Stomach (tissue), 9 donors: ENCODE data around the gene CIAO2B. TPM values are rescaled to one million over a fixed set of nuclear protein-coding genes. Genes with fewer than 3 reads are reported as not detected.

Experiments
- DNase-seq, 2 donors: peaks; one replicate each; pipeline versions ENCODE4 v3.0.0 to v3.0.0-alpha.2; 2013 to 2019
- H3K27ac ChIP-seq, 5 donors: fragments of 200-600 bp in 4 of 5; sonication (generic) in 4 of 5; one replicate each; pipeline ENCODE4 v1.5.1; 2013 to 2019; ENCODE audit warnings: mild to moderate bottlenecking in 1 of 5, moderate library complexity in 1 of 5
- H3K27me3 ChIP-seq, 3 donors: fragments of 200-600 bp; sonication (generic); one replicate each; pipeline ENCODE4 v1.5.1; 2017 to 2019; ENCODE audit warnings: mixed run types in 1 of 3
- H3K36me3 ChIP-seq, 4 donors: fragments of 200-600 bp; sonication (generic); 1 replicate in 3 of 4; 2 replicates in 1 of 4; pipeline ENCODE4 v1.5.1; 2016 to 2019
- H3K4me1 ChIP-seq, 4 donors: fragments of 200-600 bp; sonication (generic); one replicate each; pipeline ENCODE4 v1.5.1; 2016 to 2019
- H3K4me3 ChIP-seq, 4 donors: fragments of 200-600 bp; sonication (generic) in 3 of 4; one replicate each; pipeline ENCODE4 v1.5.1; 2016 to 2019; ENCODE audit warnings: mild to moderate bottlenecking in 1 of 4
- H3K9me3 ChIP-seq, 4 donors: fragments of 200-600 bp; sonication (generic); one replicate each; pipeline ENCODE4 v1.5.1; 2016 to 2019
- EP300 ChIP-seq: sonication (generic); formaldehyde crosslinking; IDR thresholded peaks from one replicate; pipeline ENCODE4 v1.6.1; 2017; ENCODE audit warnings: antibody characterized with exemption
- POLR2A ChIP-seq, 4 donors: fragments of 450-650 bp; IDR thresholded peaks; one replicate each; pipeline ENCODE4 v1.6.1; 2016; ENCODE audit warnings: antibody characterized with exemption in 4 of 4, control low read depth in 2 of 4, mild to moderate bottlenecking in 1 of 4, moderate library complexity in 1 of 4
- POLR2AphosphoS5 ChIP-seq, 3 donors: sonication (generic); formaldehyde crosslinking; IDR thresholded peaks; one replicate each; pipeline ENCODE4 v1.6.1; 2016; ENCODE audit warnings: antibody characterized with exemption in 3 of 3
- WGBS, 5 donors: extraction: QIAGEN DNeasy Blood & Tissue Kit in 3 of 5; methylation state at CpG; one replicate each; pipeline versions ENCODE4 v1.1.5 to v1.1.7; 2013 to 2018; 5-methylcytosine and 5-hydroxymethylcytosine counted together
- intact Hi-C: fragments of 100-400 bp; cut with DNase I; formaldehyde crosslinking; loops from one replicate; pipeline ENCODE4 v1.15.1; 2023; ENCODE audit warnings: low total_unique reads
- polyA plus RNA-seq, 3 donors: library from polyadenylated mRNA; stranded (reverse); fragments of 200-250 nt; gene quantifications; one replicate each; pipeline ENCODE4 v1.2.3, GENCODE V29; 2013
- total RNA-seq, 5 donors: library from RNA; depleted of rRNA; stranded (reverse); fragments of >200 nt; gene quantifications; one replicate each; pipeline versions ENCODE4 v1.1.0 to v1.2.3, GENCODE V29; 2014 to 2016
- TF ChIP-seq, protein P1 (sequence below), 7 experiments: fragments of 450-650 bp in 4 of 7; fragments of 200-600 bp in 3 of 7; sonication (generic) in 3 of 7; IDR thresholded peaks; one replicate each; pipeline ENCODE4 v1.5.1; 2016 to 2019; ENCODE audit warnings: antibody characterized with exemption in 7 of 7, control low read depth in 2 of 7, mild to moderate bottlenecking in 1 of 7
- donor health status: healthy with polysubstance abuse.
- donor health status: Bipolar disorder and iron deficiency.
- donor health status: healthy.

CIAO2B gene
- total and polyA plus RNA-seq, 8 donors, result 4.3 to 176 (median 76.1) TPM

DNA sequence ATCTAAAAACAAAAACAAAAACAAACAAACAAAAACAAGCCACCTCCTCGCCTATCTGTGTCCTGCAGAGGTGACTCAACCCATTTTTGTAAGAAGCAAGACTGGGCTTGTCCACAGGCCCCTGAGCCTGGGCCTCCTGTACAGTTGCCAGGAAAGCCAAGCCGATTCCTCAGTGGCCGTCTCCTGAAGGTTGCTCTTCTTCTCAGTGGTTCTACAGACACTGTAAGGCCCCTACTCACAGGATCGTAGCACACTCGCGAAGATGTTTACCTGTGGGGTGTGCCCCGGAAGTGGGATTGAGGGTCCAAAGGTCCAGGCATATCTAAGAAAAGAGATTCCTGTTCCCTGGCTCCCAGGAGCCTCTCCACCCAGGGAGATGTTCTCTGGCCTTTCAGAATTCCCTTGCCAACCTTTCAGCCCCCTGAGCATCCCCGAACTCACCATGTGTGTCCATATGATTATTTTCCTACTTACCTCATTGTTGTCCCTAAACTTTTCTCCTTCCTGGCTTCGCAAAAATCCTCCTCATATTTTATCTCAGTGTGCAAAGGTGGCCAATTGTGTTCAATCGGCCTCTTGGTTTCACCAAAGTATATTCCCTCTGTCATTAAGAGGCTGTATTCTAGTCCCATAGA is 19.4 kb upstream of the CIAO2B start:
- Histone ChIP-seq H3K9me3 (no peaks in the 10 kb centered on the region), H3K36me3 (no peaks in the 10 kb centered on the region), H3K27ac (no peak overlapping the region), H3K4me3 (no peak overlapping the region), H3K27me3 (peaks cover 0 to 28% (median 7%) of the 10 kb centered on the region in 3 donors), H3K4me1 (peaks cover 5 to 6% (median 6%) of the 10 kb centered on the region in 4 donors)
- TF ChIP-seq EP300, result no peak
- TF ChIP-seq POLR2A (IDR thresholded peaks at IDR 0.05), result no peak
- TF ChIP-seq, protein P1, sequence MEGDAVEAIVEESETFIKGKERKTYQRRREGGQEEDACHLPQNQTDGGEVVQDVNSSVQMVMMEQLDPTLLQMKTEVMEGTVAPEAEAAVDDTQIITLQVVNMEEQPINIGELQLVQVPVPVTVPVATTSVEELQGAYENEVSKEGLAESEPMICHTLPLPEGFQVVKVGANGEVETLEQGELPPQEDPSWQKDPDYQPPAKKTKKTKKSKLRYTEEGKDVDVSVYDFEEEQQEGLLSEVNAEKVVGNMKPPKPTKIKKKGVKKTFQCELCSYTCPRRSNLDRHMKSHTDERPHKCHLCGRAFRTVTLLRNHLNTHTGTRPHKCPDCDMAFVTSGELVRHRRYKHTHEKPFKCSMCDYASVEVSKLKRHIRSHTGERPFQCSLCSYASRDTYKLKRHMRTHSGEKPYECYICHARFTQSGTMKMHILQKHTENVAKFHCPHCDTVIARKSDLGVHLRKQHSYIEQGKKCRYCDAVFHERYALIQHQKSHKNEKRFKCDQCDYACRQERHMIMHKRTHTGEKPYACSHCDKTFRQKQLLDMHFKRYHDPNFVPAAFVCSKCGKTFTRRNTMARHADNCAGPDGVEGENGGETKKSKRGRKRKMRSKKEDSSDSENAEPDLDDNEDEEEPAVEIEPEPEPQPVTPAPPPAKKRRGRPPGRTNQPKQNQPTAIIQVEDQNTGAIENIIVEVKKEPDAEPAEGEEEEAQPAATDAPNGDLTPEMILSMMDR (IDR thresholded peaks at IDR 0.05), result no peak
- TF ChIP-seq POLR2AphosphoS5 (IDR thresholded peaks at IDR 0.05), result no peak
- WGBS, 5 donors, result 44 to 58% (median 54%) methylated on average over 10 of the region's 10 CpGs
- intact Hi-C loops, result no loop called here
- peak; percentile 28 to 66 for DNase-seq

DNA sequence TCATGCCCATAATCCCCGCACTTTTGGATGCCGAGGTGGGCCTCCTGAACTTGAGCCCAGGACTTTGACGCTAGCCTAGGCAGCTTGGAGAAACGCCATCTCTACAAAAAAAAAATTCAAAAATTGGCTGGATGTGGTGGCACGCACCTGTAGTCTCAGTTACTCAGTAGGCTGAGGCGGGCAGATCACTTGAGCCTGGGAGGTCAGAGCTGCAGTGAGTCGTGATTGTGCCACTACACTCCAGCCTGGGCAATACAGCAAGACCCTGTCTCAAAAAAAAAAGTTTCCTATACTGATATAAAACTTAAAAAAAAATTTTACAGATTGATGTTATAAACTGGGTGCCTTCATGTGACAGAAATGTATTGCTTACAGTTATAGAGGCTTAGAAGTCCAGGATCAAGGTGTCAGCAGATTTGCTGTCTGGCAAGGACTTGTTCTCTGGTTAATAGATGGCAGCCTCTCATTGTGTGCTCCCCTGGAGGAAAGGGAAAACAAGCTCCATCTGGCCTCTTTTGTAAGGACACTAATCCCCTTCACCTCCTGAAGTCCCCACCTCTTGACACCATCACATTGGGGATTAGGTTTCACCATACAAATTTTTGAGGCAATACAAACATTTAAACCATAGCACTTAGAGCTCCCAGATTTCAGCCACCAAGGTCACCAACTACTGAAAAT is 18.4 kb upstream of the CIAO2B start:
- Histone ChIP-seq H3K27ac (no peak overlapping the region), H3K9me3 (no peaks in the 10 kb centered on the region), H3K4me3 (no peak overlapping the region), H3K36me3 (no peaks in the 10 kb centered on the region), H3K4me1 (peaks cover 8 to 16% (median 13%) of the 10 kb centered on the region in 4 donors), H3K27me3 (peaks cover 0 to 33% (median 12%) of the 10 kb centered on the region in 3 donors)
- intact Hi-C loops, result no loop called here
- DNase-seq, result no peak
- TF ChIP-seq POLR2A (IDR thresholded peaks at IDR 0.05), result no peak
- TF ChIP-seq POLR2AphosphoS5 (IDR thresholded peaks at IDR 0.05), result no peak
- TF ChIP-seq, protein P1 (IDR thresholded peaks at IDR 0.05), result no peak
- no peak for TF ChIP-seq EP300
- whole genome bisulfite sequencing, 5 donors, result 81 to 91% (median 88%) methylated on average over 7 of the region's 7 CpGs

DNA sequence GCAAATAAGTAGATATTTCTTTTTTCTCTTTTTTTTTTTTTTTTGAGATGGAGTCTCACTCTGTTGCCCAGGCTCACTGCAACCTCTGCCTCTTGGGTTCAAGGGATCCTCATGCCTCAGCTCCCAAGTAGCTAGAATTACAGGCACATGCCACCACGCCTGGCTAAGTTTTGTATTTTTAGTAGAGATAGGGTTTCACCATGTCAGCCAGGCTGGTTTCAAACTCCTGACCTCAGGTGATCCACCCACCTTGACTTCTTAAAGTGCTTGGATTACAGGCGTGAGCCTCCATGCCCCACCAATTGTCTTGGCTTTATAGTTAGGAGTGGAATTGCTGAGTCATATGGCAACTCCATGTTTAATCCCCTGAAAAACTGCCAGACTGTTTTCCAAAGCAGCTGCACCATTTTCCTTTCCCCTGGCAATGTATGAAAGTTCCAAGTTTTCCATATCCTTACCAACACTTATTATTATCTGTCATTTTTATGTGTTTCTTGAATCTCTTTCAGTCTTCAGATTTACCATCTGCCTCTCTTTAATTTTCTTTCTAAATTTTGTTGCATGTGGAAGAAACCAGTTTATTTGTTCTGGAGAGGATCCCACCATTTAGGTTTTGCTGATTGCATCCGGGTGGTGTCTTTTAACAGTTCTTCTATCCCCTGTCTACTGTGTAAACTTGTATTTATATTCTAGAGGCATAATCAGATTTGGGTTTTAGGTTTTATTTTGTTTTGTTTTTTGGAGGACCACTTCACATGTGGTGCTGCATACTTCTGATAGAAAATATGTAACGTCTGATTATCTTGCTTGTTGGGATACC is 17.0 kb upstream of the CIAO2B start:
- H3K27ac ChIP-seq, result no peak overlapping the region
- no peaks in the 10 kb centered on the region for H3K36me3 ChIP-seq
- H3K9me3 ChIP-seq, result no peaks in the 10 kb centered on the region
- 73 to 84% (median 77%) methylated on average over 4 of the region's 4 CpGs for WGBS, 5 donors
- no peak for DNase-seq
- TF ChIP-seq POLR2AphosphoS5 (IDR thresholded peaks at IDR 0.05) (no peak), EP300 (no peak), POLR2A (IDR thresholded peaks at IDR 0.05) (no peak)
- TF ChIP-seq, protein P1 (IDR thresholded peaks at IDR 0.05), result no peak
- intact Hi-C loops, result no loop called here
- H3K4me3 ChIP-seq, result no peak overlapping the region
- peaks cover 0 to 33% (median 12%) of the 10 kb centered on the region in 3 donors for H3K27me3 ChIP-seq
- peaks cover 8 to 22% (median 18%) of the 10 kb centered on the region in 4 donors for H3K4me1 ChIP-seq

DNA sequence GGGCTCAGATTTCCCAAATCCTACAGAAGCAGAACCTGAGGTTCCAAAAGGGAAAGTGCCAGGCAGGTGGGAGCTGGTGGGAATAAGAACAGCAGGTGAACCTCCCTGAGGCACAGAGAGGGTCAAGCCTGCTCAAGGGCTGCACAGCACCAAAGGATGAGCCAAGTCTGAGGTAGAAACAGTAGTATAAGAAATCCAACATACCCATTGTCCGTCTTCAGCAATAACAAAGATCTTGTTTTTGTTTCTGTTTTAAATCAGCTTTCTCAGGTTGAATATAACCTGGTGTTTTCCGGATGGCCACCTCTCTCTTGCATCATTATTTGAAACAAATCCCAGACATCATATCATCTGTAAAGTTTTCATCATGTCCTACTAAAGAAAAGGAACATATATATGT is 16.2 kb upstream of the CIAO2B start:
- Histone ChIP-seq H3K27ac (no peak overlapping the region), H3K4me1 (peaks cover 8 to 22% (median 18%) of the 10 kb centered on the region in 4 donors), H3K36me3 (no peaks in the 10 kb centered on the region), H3K27me3 (peaks cover 0 to 33% (median 12%) of the 10 kb centered on the region in 3 donors), H3K4me3 (no peak overlapping the region), H3K9me3 (no peaks in the 10 kb centered on the region)
- intact Hi-C loops, result no loop called here
- no peak for DNase-seq
- TF ChIP-seq EP300 (no peak), POLR2A (IDR thresholded peaks at IDR 0.05) (no peak), POLR2AphosphoS5 (IDR thresholded peaks at IDR 0.05) (no peak)
- TF ChIP-seq, protein P1 (IDR thresholded peaks at IDR 0.05), result no peak
- 68 to 90% (median 79%) methylated on average over 2 of the region's 2 CpGs for WGBS, 5 donors
